Stimulated activated CD4-positive, alpha-beta T cell treated with anti-CD3 and anti-CD28 coated beads, Interleukin-12 subunit alpha, Interleukin-12 subunit beta, amount 100 ng/mL, for 24 hours (primary cell): Measurements from ENCODE around the gene RGS10.
"Not testable (repeated sequence)": the region's sequence is repeated elsewhere in the genome, so short reads cannot be mapped to it uniquely, and the experiment has no call there.

Experiments
- DNase-seq, 2 experiments: peaks; one replicate each; pipeline ENCODE4 v3.0.0-alpha.2; 2020; ENCODE audit warnings: low read depth in 2 of 2

Gene RGS10

DNA sequence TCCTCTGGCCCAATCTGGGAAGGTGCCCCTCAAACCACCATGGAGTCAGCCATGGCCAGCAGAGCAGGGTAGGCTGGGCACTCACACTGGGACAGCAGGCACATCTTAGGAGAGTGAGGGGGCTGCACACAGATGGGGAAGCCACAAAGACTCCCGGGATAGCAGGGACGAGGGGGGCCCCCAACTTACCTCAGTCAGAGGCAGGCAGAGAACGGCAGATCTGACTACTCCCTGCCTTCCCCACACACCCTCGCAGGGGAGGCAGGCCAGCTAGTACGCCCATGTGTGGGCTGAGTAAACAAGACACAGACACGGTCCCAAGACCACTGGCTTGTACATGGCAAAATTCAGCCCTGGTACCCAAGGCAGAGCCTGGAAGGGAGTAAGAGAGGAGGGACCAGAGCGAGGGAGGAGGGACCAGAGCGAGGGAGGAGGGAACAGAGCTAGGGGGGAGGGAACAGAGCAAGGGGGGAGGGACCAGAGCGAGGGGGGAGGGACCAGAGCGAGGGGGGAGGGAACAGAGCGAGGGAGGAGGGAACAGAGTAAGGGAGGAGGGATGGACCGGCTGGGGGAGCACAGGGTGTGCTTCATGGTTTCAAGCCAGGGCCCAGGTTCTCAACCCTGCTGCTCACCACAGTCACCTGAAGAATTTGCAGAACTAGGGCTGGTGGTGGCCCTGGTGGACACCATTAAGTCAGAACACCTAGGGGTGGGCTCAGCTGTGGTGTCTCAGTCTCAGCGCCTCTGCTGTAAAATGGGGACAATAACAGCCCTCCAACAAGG, 73.8 kb downstream of the RGS10 start:
- DNase-seq: no peak

DNA sequence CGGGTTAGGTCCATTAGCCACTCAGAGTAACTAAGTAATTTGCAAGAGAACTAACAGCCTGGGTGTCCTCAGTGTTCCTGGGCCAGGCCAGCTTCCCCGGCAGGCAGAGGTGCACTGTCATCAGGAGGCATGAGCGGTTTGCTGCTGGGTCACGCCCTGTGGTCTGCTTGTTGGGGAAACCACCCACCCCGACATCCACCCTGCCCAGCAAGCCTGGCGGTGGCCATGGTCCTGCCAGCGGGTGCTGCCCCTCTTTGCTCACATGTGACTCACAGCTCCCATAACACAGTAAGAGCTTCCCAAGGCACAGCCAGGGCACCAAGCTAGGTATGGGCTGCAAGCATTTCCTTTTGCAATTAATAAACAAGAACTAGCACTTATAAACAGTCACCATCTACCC, 75.9 kb downstream of the RGS10 start:
- DNase-seq: peak in 1 of 2 experiments; percentile 4

DNA sequence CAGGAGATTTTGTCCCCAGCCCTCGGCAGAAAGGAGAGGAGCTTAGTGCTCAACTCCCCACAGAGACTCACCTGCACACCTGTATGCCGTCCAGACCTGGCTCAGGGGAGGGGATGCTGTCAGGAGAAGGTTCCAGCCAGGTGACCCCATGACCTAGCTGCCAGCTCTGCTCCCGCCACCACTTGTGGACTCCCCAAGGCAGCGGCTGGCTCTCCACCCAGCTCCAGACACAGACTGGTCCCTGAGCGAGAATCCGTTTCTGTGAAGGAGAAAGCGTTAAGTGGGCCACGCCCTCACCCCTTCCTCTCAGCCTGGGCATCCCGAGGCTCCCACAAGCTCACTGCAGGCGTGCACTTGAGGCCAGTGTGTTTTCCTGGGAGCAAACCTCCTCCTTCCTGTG, 76.4 kb downstream of the RGS10 start:
- no peak for DNase-seq

DNA sequence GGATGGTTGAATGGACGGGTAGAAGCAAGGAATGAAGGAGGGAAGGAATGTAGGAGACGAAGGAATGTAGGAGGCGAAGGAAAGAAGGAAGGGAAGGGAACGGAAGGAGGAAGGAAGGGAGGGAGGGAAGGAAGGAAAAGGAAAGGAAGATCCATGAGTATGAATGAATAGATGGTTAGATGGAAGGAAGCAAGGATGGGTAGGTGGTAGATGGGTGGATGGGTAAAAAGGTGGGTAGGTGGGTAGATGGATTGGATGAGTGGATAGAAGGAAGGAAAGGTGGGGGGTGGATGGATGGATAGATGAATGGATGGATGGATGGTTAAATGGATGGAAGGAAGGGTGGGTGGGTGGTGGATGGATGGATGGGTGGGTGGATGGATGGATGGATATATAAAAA, 77.4 kb downstream of the RGS10 start:
- DNase-seq: no peak

DNA sequence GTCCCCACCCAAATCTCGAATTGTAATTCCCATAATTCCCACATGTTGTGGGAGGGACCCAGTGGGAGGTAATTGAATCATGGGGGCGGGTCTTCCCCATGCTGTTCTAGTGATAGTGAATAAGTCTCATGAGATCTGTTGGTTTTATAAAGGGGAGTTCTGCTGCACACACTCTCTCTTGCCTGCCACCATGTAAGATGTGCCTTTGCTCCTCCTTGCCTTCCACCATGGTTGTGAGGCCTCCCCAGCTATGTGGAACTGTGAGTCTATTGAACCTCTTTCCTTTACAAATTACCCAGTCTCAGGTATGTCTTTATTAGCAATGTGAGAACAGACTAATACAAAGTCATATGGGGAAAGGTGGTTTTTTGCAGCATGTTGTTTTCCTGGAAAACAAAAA, 79.3 kb downstream of the RGS10 start:
- DNase-seq: not testable (repeated sequence)

DNA sequence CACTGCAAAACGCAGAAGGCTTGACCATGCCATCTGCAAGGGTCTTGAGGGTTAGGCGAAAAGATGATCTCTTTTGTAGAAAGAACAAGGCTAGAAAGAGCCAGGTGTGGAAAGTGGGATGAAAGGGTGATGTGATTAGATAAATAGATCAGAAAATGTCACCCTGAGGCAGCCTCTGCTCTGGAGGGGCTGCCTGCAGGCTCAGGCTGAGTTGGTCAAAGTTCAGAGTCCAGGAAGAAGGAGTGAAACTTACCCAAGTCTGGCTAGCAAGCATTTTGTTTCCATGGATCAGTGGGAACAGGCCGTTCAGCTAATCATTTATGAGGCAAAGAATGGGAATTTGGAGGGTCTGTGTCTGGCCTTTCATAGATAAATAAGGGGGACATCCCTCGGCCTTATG, 79.7 kb downstream of the RGS10 start:
- DNase-seq: no peak

DNA sequence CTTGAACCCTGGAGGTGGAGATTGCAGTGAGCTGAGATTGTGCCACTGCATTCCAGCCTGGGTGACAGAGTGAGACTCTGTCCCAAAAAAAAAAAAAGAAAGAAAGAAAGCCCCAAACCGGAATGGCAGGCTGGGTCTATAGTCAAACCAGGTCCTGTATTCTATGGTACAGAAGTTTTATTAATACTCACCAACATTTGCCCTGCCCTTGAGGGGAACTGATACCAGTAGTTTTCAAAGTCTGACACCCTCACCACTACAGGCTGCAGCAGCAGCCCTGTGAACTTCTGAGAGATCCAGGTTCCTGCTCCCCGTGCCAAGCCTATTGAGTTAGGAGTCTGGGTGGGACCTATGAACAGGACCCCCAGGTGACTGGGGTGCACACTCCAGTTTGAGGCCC, 80.6 kb downstream of the RGS10 start:
- DNase-seq: no peak

DNA sequence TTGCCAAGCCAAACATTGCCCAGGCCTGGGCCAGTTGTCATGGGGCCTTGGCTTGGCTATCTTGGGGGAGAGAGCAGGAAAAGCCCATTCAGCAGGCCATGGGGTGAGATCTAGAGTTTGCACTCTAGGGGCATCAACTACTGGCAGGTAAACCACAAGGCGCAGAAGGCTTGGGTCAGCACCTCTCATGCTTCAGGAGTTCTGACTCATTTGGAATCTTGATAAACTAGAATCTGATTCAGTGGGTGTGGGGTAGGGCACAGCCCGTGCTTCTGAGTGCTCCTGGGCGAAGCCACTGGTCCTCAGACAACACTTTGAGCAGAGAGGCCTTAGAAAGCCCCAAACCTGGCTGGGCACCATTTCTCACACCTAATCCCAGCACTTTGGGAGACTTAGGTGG, 81.1 kb downstream of the RGS10 start:
- DNase-seq: no peak

DNA sequence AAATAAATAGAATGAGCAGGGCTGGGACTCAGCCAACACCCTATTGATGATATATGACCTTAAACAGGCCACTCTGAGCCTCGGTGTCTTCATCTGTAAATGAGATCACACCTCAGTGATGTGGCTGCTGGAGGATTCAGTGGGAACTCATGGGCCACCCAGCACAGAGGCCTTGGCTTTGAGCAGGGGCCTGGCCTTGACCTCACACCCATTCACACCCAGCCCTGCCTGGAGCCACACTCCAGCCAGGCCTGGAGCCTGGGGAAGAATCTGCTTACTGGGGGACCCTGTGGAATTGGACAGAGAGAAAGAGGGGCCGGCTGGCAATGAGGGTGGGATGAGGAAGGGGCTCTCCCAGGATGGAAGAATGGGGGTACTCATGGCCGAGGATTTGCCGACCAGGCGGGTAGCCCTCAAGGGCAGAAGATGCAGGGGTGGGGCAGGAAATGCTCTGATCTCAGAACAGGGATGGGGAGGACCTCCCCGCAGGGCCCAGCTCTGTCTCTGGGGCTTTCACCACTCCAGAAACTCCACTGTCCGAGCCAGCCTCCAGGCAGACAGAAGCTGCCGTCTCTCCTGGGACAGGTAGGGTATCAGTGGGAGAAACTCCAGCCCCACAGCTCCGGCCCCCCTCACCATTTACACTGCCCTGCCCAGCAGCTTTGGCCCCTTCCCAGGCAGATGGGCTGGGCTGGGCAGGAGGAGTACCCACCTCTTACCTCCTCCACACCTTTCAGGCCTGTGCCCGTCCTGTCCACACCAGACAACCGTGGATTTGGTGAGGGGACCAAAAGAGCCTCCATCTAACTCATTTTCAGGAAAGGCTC, 81.9 kb downstream of the RGS10 start:
- no peak for DNase-seq

DNA sequence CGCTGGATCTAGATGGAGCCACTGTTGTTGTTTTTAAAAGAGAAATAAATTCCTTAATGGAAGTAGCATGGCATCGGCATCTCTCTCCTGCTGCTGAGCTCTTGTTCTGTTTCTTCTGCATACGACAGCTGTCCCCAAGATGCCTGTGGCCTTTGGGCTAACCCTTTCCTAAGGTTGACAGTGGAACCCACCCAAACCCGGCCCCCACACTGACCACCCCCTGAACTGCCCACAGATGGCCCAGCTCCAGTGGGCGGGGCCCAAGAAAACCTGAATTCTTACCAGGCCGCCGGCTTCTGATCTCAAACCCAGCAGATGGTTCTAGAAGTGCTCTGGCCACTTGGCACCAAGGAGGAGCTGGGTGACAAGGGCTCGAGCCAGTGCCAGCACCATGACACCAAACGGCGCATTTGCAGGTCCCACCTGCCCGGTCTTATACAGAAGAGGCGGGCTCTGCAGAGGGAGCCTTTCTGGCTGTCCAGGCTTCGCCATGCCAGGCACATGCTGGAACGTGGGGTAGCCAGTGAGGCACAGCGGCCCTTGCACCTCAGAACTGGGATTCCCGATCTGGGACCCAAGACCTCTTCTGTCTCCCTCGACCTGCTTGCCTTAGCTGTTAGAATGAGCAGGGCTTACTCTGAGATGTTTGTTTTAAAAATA, 82.7 kb downstream of the RGS10 start:
- no peak for DNase-seq

DNA sequence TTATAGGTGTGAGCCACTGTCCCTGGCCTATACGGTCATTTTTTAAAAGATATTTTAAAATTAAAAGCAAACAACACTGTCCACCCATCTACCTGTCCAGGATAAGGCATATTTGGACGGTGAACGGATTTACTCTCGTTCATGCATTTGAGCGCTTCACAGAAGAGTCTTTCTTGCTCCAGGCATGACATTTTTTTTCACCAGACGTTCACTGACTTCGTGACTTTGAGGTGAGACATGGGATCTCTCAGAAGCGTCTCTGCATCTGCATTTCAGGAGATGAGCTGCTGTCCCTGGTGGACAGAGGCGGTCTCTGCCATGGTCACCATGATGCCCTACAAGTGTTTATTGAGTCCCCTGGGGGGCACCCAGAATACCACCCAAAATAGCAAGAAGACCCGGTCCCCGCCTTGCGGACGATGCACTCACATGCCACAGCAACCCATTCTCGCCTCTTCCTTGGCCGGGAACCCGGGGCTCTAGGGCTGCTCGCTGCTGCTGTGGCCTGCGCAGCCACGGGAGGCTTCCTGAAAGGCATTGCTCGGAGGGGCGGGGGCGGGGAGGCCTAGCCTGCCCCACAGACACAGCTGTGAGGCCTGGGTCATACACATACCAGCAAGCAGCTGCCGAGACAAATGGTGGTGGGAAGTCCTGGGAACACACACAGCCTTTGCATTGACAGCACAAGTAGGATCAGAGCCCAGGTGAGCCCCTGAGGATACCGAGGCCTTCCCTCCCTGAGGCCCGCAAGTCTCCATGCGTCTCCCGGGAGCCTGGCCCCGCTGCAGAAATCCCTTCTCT, 84.4 kb downstream of the RGS10 start:
- DNase-seq: no peak

DNA sequence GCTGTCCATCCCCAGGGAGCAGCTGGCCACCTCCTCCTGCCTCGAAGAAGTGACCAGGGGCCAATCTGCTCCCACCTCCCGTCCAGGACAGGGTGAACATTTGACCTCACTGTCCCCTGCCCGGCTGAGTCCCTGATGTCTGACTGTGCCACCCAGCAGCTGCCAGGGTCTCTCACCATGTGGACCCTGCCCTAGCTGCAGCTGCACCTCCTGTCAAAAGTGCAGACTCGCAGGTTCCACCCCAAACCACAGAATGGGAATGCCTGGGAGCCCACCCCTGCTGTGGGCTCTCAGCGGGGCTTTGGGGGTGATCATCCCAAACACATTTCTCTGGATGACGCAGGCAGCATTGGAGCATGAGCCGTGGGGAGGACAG, 86.1 kb downstream of the RGS10 start:
- no peak for DNase-seq

DNA sequence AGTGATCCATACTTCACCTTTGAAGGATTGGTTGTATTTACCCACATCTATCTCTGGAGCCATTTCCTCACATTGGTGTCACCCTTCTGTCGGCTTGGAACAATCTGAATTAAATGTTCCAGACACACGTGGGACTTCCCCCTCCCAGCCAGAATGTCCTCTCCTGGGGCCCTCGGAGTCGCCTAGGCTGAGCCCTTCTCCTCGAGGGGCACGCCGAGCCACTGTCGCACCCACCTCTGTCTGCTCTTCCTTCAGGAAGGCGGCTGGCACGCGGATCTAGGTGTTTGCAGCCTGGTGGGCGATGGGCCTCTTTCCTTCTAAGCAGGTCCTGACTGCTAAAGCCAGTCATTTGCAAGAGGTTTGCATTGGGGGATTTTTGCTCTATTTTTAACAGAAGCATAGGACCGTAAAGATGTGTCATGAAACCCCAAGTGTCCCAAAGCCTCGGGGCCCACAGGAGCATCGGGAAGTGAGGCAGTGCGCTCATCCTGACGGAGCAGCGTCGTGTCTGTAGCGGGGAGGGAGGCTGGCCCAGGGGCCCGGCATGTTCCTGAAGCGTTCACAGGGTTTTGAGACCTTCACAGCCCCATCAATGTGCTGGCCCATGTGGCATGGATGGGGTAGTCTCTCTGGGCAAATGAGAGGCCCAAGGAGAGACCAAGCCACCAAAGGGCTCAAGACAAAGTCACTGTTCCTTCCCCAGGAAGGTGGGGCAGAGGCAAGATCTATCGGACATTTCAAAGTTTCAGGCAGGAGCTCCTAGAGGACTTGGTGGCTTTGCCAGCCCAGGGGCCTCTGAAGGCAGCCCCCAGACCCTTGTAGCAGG, 86.7 kb downstream of the RGS10 start:
- no peak for DNase-seq

DNA sequence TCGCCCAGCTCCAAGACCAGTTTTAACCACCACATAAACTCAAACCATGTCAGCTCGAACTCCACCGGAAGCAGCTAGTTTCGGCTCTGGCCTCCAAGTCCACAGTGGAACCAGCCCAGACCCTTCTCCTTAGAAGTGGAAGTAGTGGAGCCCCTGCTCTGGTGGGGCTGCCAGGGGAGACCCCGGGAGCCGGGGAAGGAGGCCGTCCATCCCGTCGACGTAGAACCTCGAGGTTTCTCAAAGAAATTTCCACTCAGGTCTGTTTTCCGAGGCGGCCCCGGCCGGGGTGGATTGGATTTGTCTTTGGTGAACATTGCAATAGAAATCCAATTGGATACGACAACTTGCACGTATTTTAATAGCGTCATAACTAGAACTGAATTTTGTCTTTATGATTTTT, 87.5 kb downstream of the RGS10 start:
- no peak for DNase-seq

DNA sequence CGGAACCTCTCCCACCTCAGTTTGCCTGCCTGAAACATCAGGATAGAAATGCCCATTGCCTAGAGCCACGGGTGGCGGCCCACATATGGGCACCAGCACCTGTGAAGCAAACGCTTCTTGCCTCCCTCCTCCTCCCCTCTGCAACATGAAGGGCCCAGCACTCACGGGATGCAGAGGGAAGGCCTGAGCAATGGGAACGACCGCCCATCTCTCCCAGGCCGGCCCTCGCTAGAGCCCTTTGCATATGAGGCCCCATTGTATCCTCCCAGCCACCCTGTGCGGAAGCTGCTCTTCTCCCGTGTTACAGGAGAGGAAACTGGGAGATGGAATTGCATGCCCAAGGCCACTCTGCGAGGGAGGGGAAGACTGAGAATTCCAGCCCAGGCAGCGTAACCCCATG, 88.2 kb downstream of the RGS10 start:
- DNase-seq: no peak

DNA sequence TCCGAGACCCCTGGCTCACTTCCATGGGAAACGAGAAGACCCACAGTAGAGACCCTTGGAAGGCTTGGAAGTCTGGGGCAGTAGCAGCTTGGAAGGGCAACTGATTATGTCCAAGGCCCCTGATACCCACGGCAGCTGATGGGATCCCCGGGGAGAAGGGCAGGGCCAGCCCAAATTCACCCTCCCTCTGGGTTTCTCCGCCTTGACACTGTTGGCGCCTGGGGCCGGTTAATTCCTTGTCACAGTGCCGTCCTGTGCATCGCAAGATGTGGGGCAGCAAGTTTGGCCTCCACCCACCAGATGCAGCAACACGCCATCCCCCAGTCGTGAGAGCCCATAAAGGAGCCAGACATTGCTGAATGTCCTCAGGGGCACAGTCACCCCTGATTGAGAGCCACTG, 89.2 kb downstream of the RGS10 start:
- no peak for DNase-seq

DNA sequence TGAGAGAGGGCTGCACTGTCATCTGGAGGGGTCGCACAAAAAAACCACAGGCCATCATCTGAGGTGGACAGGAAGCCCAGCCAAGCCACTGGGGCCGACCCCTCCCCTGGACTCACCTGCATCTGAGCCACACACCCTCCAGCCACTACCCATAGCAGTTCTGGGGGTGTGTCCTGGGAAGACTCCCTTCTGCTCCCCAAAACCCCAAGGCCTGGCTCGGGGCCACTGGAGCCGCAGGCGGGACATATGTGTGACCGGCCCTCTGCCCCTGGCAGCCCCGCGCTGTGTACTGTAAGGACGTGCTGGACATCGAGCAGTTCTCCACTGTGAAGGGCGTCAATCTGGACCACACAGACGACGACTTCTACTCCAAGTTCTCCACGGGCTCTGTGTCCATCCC, 90.1 kb downstream of the RGS10 start:
- no peak for DNase-seq

DNA sequence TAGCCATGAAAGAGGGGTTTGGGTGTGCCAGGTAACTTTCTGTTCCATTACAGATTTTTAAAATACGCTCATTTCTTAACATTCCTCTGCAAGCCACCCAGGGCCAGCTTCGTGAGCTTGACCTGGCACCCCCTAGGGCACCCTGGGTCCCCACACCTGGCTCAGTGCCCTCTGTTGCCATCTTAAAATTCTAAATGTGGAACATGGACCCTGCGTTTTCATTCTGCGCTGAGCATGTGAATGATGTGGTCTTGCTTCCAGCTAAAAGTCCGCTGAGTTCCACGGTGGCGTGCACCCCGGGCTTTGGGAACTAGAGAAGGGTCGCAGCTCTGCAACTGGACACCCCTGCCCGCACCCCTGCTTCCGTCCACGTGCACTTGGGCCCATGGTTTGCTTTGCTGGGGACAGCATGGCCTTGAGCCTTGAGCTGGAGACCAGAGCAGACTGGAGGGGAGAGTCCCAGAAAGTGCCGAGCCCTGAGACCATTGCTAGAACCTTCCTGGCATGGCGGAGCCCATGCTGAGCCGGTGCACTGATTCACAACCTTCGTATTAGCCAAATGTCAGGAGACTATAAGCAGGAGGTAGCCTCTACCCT, 91.1 kb downstream of the RGS10 start:
- DNase-seq: no peak

DNA sequence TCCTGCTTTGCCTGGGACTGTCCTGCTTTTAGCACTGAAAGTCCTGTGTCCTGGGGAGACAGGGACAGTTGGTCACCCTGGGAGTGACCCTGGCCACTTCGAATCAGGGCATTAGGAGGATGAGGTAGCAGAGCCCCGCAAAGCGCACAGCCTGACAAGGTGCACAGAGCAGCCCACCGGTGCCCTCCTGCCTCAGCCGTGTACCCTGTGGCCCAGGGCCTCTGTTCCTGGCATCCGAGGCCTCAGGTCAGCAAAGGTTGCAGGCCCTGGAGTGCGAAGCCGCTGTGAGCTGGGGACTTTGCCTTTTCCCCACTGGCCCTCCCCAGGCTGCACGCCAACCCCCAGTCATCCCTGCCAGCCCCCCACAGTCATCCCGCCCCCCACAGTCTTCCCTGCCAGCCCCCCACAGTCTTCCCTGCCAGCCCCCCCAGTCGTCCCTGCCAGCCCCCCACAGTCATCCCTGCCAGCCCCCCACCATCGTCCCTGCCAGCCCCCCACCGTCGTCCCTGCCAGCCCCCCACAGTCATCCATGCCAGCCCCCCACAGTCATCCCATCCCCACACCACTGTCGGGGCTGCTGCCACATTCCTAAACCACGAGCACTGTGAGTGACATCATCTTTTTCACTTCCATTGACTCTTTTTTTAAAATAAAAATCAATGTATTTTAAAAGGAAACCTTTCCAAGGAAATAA, 91.8 kb downstream of the RGS10 start:
- no peak for DNase-seq
